Measurements from ENCODE around the gene CMYA5. TPM values are rescaled to one million over a fixed set of nuclear protein-coding genes. Genes with fewer than 3 reads are reported as not detected.
"Not testable (repeated sequence)": the region's sequence is repeated elsewhere in the genome, so short reads cannot be mapped to it uniquely, and the experiment has no call there.

The CMYA5 gene
- total RNA-seq, 4 donors from 2014 or later = 0.37 to 6.0 (median 3.2) TPM

GRCh38 chr5:79653843-79654242 is 35.8 kb upstream of the CMYA5 start:
- DNase-seq = no peak
- WGBS, 2 donors (ENCODE audit: low coverage in 1 of 2) = 94 to 96% methylated on average over 6 of the region's 6 CpGs
- Histone ChIP-seq H3K4me3 (no peak overlapping the region), H3K27ac (no peak overlapping the region), H3K36me3 (peaks cover 0 to 26% (median 4%) of the 10 kb centered on the region in 4 donors), H3K4me1 (no peaks in the 10 kb centered on the region), H3K27me3 (no peaks in the 10 kb centered on the region), H3K9me3 (no peaks in the 10 kb centered on the region)
- intact Hi-C loops (cut with DNase I; ENCODE audit: low total_unique reads) = no loop called here
- TF ChIP-seq POLR2AphosphoS5 (IDR thresholded peaks at IDR 0.05) (no peak), POLR2A (IDR thresholded peaks at IDR 0.05) (no peak), CTCF (IDR thresholded peaks at IDR 0.05) (no peak), EP300 (IDR thresholded peaks at IDR 0.05; ENCODE audit: low read depth) (no peak)
- in situ Hi-C loops (cut with MboI; ENCODE audit: low pct_ligation_motif_present in 1 of 4, low pct_unique_long_range_greater_than_20kb in 1 of 4, low sequenced_read_pairs in 3 of 4) = no loop called here

- Histone ChIP-seq H3K4me1 (no peaks in the 10 kb centered on the region), H3K36me3 (peaks cover 0 to 31% (median 4%) of the 10 kb centered on the region in 4 donors), H3K9me3 (no peaks in the 10 kb centered on the region), H3K27ac (no peak overlapping the region), H3K27me3 (no peaks in the 10 kb centered on the region), H3K4me3 (no peak overlapping the region)
- no peak for DNase-seq
- in situ Hi-C loops (cut with MboI; ENCODE audit: low pct_ligation_motif_present in 1 of 4, low pct_unique_long_range_greater_than_20kb in 1 of 4, low sequenced_read_pairs in 3 of 4) = no loop called here
- no peak for TF ChIP-seq EP300 (IDR thresholded peaks at IDR 0.05; ENCODE audit: low read depth)
- no peak for TF ChIP-seq CTCF (IDR thresholded peaks at IDR 0.05)
- no peak for TF ChIP-seq POLR2A (IDR thresholded peaks at IDR 0.05)
- TF ChIP-seq POLR2AphosphoS5 (IDR thresholded peaks at IDR 0.05) = no peak
- WGBS, 2 donors (ENCODE audit: low coverage in 1 of 2) = 63 to 92% methylated on average over 3 of the region's 3 CpGs
- intact Hi-C loops (cut with DNase I; ENCODE audit: low total_unique reads) = no loop called here
These were observed 26.4 kb upstream of the CMYA5 start for GRCh38 chr5:79663212-79663611.

- TF ChIP-seq EP300 (IDR thresholded peaks at IDR 0.05; ENCODE audit: low read depth) = no peak
- TF ChIP-seq CTCF (IDR thresholded peaks at IDR 0.05) = no peak
- TF ChIP-seq POLR2AphosphoS5 (IDR thresholded peaks at IDR 0.05) = no peak
- Histone ChIP-seq H3K4me3 (no peak overlapping the region), H3K27ac (no peak overlapping the region), H3K9me3 (no peaks in the 10 kb centered on the region), H3K36me3 (peaks cover 0 to 39% (median 8%) of the 10 kb centered on the region in 4 donors), H3K4me1 (no peaks in the 10 kb centered on the region), H3K27me3 (no peaks in the 10 kb centered on the region)
- intact Hi-C loops (cut with DNase I; ENCODE audit: low total_unique reads) = no loop called here
- in situ Hi-C loops (cut with MboI; ENCODE audit: low pct_ligation_motif_present in 1 of 4, low pct_unique_long_range_greater_than_20kb in 1 of 4, low sequenced_read_pairs in 3 of 4) = no loop called here
- WGBS, 2 donors (ENCODE audit: low coverage in 1 of 2) = 88 to 90% methylated on average over 3 of the region's 3 CpGs
- no peak for DNase-seq
These were observed 22.9 kb upstream of the CMYA5 start for GRCh38 chr5:79666758-79667157.

- Histone ChIP-seq H3K4me3 (no peak overlapping the region), H3K36me3 (peaks cover 0 to 33% (median 11%) of the 10 kb centered on the region in 4 donors), H3K4me1 (no peaks in the 10 kb centered on the region), H3K27me3 (no peaks in the 10 kb centered on the region), H3K9me3 (no peaks in the 10 kb centered on the region), H3K27ac (no peak overlapping the region)
- DNase-seq = no peak
- 95 to 100% methylated on average over 2 of the region's 2 CpGs for WGBS, 2 donors (ENCODE audit: low coverage in 1 of 2)
- TF ChIP-seq EP300 (IDR thresholded peaks at IDR 0.05; ENCODE audit: low read depth) (no peak), CTCF (IDR thresholded peaks at IDR 0.05) (no peak), POLR2A (IDR thresholded peaks at IDR 0.05) (no peak), POLR2AphosphoS5 (IDR thresholded peaks at IDR 0.05) (no peak)
- intact Hi-C loops (cut with DNase I; ENCODE audit: low total_unique reads) (no loop called here), in situ Hi-C loops (cut with MboI; ENCODE audit: low pct_ligation_motif_present in 1 of 4, low pct_unique_long_range_greater_than_20kb in 1 of 4, low sequenced_read_pairs in 3 of 4) (no loop called here)
These were observed 17.2 kb upstream of the CMYA5 start for GRCh38 chr5:79672392-79672791.

GRCh38 chr5:79676354-79676753 is 13.3 kb upstream of the CMYA5 start:
- H3K4me3 ChIP-seq; H3K9me3 ChIP-seq; H3K27ac ChIP-seq; DNase-seq; H3K27me3 ChIP-seq; in situ Hi-C loops (cut with MboI; ENCODE audit: low pct_ligation_motif_present in 1 of 4, low pct_unique_long_range_greater_than_20kb in 1 of 4, low sequenced_read_pairs in 3 of 4); intact Hi-C loops (cut with DNase I; ENCODE audit: low total_unique reads); H3K4me1 ChIP-seq: not testable (repeated sequence)
- WGBS, 2 donors (ENCODE audit: low coverage in 1 of 2) = 94 to 98% methylated on average over 6 of the region's 6 CpGs
- H3K36me3 ChIP-seq = peaks cover 0 to 32% (median 10%) of the 10 kb centered on the region in 4 donors

- H3K4me3 ChIP-seq; in situ Hi-C loops (cut with MboI; ENCODE audit: low pct_ligation_motif_present in 1 of 4, low pct_unique_long_range_greater_than_20kb in 1 of 4, low sequenced_read_pairs in 3 of 4); intact Hi-C loops (cut with DNase I; ENCODE audit: low total_unique reads); H3K27ac ChIP-seq; H3K9me3 ChIP-seq; H3K27me3 ChIP-seq; DNase-seq; H3K4me1 ChIP-seq: not testable (repeated sequence)
- WGBS, 2 donors (ENCODE audit: low coverage in 1 of 2) = 83 to 84% methylated on average over 3 of the region's 3 CpGs
- H3K36me3 ChIP-seq = peaks cover 0 to 57% (median 20%) of the 10 kb centered on the region in 4 donors
These were observed 7.5 kb upstream of the CMYA5 start for GRCh38 chr5:79682102-79682501.
